D341Med (cell line): ENCODE measurements around the gene EPC1.
"Not testable (repeated sequence)": the region's sequence is repeated elsewhere in the genome, so short reads cannot be mapped to it uniquely, and the experiment has no call there.

Source experiments
- DNase-seq: peaks from one replicate; pipeline ENCODE4 v3.0.0; 2012; ENCODE audit warnings: low spot score

Gene EPC1

GRCh38 chr10:32372000-32372875, 25.3 kb upstream of the EPC1 start:
- DNase-seq, result no peak

GRCh38 chr10:32371101-32371500, 24.1 kb upstream of the EPC1 start:
- no peak for DNase-seq

GRCh38 chr10:32367793-32368453, 21.0 kb upstream of the EPC1 start:
- peak; percentile 62 for DNase-seq

DNA sequence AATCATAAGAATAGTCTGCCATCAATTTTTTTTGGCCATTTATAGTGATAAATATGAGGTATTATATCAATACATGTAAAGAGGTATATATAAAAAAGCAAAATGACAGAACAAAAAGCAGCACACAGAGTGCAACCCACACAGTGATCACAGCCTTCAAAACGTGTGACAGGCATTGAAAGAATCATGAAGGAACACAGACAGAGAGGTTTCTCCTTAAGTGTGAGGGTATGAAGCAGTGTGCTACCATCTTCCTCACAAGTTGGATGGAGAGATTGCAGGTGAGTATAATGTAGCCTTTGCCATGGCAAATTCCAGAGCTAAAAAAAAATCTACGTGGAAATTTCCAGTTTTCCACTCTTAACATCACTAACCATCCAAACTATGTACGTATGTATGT, 19.6 kb upstream of the EPC1 start:
- DNase-seq, result no peak

- DNase-seq, result no peak
These were observed 19.2 kb upstream of the EPC1 start for GRCh38 chr10:32366111-32366510.

DNA sequence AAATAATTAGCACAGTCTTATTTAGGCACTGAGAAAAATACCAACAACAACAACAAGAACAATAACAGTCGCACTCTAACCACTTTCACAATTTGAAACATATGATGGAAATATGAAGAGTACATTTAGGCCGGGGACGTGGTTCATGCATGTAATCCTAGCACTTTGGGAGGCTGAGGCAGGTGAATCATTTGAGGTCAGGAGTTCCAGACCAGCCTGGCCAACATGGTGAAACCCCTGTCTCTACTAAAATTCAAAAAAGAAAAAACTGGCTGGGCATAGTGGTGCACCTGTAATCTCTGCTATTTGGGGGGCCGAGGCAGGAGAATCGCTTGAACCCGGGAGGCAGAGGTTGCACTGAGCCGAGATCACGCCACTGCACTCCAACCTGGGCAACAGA, 18.4 kb upstream of the EPC1 start:
- DNase-seq, result not testable (repeated sequence)

- DNase-seq, result no peak
These were observed 15.6 kb upstream of the EPC1 start for GRCh38 chr10:32362571-32362970.

- no peak for DNase-seq
These were observed 13.9 kb upstream of the EPC1 start for GRCh38 chr10:32360884-32361283.

DNA sequence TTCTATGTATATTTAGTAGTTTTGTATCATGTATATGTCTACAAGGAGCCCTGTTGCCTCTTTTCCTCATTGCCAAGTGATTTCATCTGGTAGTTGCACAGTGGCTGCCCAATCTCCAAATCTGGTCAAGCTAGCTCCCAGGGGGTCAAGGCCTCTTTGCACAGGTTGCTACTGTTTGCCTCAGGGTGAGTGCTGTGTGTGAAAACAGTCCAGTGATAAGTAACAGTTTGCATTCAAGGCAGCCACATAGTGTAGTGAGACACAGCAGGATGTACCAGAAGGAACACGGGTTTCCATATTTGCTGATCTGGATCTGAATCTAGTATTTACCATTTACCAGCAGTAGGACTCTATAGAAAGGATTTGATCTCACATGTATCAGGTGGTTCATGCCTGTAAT, 13.3 kb upstream of the EPC1 start:
- no peak for DNase-seq

DNA sequence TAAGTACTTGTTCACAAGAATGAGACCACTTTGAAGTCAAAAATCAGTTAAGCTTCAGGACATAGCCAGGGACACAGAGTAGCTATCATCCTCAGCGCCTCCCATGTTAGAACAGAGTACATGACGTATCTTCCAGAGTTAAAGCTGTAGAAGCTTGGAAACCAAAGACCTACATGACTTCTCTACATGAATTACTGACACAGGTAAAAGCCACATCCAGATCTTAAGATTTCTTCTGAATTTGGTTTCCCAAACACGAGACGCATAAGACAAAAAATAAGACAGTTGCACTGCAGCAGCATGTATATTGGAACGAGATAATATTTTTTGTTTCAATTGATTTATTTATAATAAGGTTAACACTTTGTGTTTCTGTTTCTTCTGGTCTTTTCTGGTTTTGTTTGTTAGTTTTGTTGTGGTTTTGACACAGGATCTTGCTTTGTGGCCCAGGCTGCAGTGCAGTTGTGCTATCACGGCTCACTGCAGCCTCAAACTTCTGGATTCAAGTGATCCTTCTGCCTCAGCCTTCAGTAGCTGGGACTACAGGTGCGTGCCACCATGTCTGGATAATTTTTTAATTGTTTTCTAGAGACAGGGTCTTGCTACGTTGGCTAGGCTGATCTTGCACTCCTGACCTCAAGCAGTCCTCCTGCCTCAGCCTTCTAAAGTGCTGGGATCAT, 10.2 kb upstream of the EPC1 start:
- no peak for DNase-seq

DNA sequence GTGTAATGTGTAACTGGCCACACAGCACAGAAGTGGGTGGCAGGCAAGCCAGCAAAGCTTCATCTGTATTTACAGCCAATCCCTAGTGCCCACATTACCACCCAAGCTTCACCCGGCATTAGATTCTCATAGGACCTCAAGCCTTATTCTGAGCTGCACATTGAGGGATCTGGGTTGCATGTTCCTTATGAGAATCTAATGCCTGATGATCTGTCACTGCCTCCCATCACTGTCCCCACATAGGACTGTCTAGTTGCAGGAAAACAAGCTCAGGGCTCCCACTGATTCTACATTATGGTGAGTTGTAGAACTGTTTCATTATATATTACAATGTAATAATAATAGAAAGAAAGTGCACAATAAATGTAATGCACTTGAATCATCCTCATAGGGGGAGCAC, 7.7 kb upstream of the EPC1 start:
- DNase-seq, result not testable (repeated sequence)

- no peak for DNase-seq
These were observed 3.9 kb upstream of the EPC1 start for GRCh38 chr10:32350811-32351350.

DNA sequence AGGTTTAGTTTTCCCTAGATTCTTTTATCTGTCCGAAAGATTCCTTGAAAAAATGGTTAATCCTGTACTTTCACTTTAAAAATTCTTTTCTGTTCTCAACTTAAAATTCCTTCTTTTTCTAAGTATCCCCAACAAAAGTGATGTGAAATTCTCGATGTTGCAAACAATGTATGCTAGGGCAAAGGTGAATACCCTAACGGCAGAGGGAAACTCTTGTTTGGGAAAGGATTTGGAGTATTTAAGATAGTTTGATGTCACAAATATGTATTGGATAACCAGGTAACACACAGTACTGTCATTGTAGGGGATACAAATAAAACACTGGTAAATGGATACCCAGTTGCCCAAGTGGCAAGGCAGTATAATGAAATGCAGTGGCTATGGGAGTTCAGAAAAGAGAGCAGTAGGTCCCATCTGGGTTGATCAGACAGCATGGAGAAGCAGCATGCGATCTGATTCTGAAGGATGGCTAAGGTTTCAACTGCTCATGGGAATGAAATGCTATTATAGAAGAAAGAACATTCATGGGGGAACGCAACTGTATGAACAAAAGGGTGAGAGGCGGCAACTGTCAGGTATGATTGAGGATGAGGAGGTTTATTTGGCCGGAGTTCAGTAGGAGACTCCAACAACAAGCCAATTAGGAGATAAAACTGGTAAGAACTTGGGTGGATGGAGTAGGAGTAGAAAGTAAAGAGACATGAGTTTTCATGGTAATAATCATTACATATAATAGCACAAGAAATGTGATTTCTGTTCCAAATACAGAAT, 3.2 kb upstream of the EPC1 start:
- DNase-seq, result no peak

GRCh38 chr10:32349199-32349585, 2.2 kb upstream of the EPC1 start:
- DNase-seq, result no peak

GRCh38 chr10:32348297-32349198, 1.6 kb upstream of the EPC1 start:
- peak; percentile 27 for DNase-seq

- no peak for DNase-seq
These were observed 535 bp upstream of the EPC1 start for GRCh38 chr10:32347363-32348022.

GRCh38 chr10:32346134-32346550, 816 bp downstream of the EPC1 start:
- peak; percentile 97 for DNase-seq

DNA sequence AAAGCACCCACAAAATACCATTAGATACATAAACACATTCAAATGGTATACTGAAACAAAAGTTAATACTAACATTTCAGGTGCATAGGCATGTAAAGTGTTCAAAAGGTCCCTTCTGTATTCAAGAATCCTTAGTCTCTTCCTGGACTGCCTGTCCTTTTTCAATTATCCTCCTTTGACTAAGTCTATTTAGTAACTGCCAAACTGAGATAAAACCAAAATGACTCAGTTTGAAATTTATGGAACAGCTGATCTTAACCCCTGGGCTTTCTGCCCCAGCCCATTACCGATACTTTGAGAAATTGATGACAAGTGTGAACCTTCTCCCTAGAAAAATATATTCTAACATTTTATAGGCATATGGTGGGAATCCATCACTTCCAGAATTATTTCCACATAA, 5.4 kb downstream of the EPC1 start:
- DNase-seq, result no peak

DNA sequence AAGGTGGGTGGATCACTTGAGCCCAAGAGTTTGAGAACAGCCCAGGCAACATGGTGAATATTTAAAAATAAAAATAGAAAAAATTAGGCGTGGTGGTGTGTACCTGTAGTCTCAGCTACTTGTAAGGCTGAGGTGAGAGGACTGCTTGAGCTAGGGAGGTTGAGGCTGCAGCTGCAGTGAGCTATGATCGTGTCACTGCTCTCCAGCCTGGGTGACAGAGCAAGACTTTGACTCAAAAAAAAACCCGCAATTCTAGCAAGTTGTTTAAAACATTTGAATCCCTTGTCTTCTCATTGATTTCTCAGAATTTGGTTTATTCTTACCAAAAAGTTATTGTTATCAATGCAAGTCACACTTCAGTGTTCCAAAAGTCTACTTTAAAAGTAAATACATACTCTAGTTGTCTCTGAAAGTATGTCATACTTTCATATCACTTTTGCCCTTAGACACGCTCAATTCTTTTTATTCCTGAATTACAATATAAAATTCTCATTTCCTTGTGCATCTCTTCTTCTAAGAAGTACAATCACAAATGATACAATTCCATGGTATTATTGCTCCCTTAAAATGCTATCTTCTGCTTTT, 6.3 kb downstream of the EPC1 start:
- DNase-seq, result no peak

- no peak for DNase-seq
These were observed 8.7 kb downstream of the EPC1 start for GRCh38 chr10:32338262-32338661.
